ENCODE results near the gene SCARB2. TPM values are rescaled to one million over a fixed set of nuclear protein-coding genes. Genes with fewer than 3 reads are reported as not detected.

Gene SCARB2
- total and polyA plus RNA-seq, 2 of the 4 experiments (the other 2 are of a cell fraction), result 69.2 to 102 TPM

- no peak overlapping the region for H2AK5ac ChIP-seq (ENCODE audit: low read depth, low read length)
- no peak overlapping the region for H3K14ac ChIP-seq (replicated peaks; ENCODE audit: low read depth, low read length)
- intact Hi-C loops (cut with micrococcal nuclease) (loop anchor here (2.0 to 10.0 kb wide), 3 partner anchors 129 to 577 kb away; partner anchors contain the start of gene STBD1), dilution Hi-C loops (cut with HindIII; ENCODE audit: low sequenced_read_pairs, unreplicated experiment) (no loop called here), in situ Hi-C loops (cut with MboI; ENCODE audit: low sequenced_read_pairs) (no loop called here)
- H3K4me2 ChIP-seq (ENCODE audit: low read depth, low read length), result no peak overlapping the region
- peaks cover 5% of the 10 kb centered on the region; the same call in 1 of the 2 replicates for H4K20me1 ChIP-seq (ENCODE audit: insufficient read depth, low read length)
- H3K4me1 ChIP-seq (ENCODE audit: control insufficient read depth, insufficient read depth, low read length), result no peaks in the 10 kb centered on the region
- WGBS, 2 experiments (ENCODE audit: extremely low coverage in 2 of 2, insufficient read length in 1 of 2), result 86% methylated on average over 1 of the region's 2 CpGs; no CpG with 5 or more reads in 1 of the 2 experiments
- H3K9ac ChIP-seq (ENCODE audit: low read depth, low read length), result no peak overlapping the region
- H2AK9ac ChIP-seq (replicated peaks; ENCODE audit: low read depth, low read length, poor library complexity), result no peak overlapping the region
- H4K8ac ChIP-seq (ENCODE audit: low read depth in 2 of 2, low read length in 2 of 2), result no peak overlapping the region
- H3K18ac ChIP-seq (ENCODE audit: low read depth, low read length), result no peak overlapping the region
- POLR2A ChIA-PET (ENCODE audit: unreplicated experiment), result no interaction called here
- no peaks in the 10 kb centered on the region for H3K9me1 ChIP-seq (ENCODE audit: insufficient read depth, low read length)
- no peak overlapping the region for H3K4ac ChIP-seq (ENCODE audit: low read depth, low read length)
- H2BK120ac ChIP-seq (ENCODE audit: low read depth, low read length), result no peak overlapping the region
- H2AFZ ChIP-seq (replicated peaks; ENCODE audit: low read length, poor library complexity), result no peak overlapping the region
- no peak overlapping the region for H4K91ac ChIP-seq (ENCODE audit: insufficient read depth, low read depth, low read length)
- no peak overlapping the region for H2BK5ac ChIP-seq (ENCODE audit: low read depth, low read length, poor library complexity, severe bottlenecking)
- CTCF ChIA-PET, result no interaction called here
- no peak overlapping the region for H3K27ac ChIP-seq (ENCODE audit: insufficient read depth, low read length)
- H3K4me3 ChIP-seq (ENCODE audit: insufficient read depth, low read depth, low read length), result no peak overlapping the region
- no peak overlapping the region for H4K5ac ChIP-seq (ENCODE audit: low read depth, low read length)
- TF ChIP-seq, protein P1, sequence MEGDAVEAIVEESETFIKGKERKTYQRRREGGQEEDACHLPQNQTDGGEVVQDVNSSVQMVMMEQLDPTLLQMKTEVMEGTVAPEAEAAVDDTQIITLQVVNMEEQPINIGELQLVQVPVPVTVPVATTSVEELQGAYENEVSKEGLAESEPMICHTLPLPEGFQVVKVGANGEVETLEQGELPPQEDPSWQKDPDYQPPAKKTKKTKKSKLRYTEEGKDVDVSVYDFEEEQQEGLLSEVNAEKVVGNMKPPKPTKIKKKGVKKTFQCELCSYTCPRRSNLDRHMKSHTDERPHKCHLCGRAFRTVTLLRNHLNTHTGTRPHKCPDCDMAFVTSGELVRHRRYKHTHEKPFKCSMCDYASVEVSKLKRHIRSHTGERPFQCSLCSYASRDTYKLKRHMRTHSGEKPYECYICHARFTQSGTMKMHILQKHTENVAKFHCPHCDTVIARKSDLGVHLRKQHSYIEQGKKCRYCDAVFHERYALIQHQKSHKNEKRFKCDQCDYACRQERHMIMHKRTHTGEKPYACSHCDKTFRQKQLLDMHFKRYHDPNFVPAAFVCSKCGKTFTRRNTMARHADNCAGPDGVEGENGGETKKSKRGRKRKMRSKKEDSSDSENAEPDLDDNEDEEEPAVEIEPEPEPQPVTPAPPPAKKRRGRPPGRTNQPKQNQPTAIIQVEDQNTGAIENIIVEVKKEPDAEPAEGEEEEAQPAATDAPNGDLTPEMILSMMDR (conservative IDR thresholded peaks at IDR 0.05; ENCODE audit: low read depth, low read length), result no peak
- TF ChIP-seq CEBPB (IDR thresholded peaks at IDR 0.05; ENCODE audit: low read depth, low read length), result no peak
- TF ChIP-seq MAFK (IDR thresholded peaks at IDR 0.05; ENCODE audit: low read depth, low read length), result no peak
- TF ChIP-seq NFE2L2 (IDR thresholded peaks at IDR 0.05; ENCODE audit: low read depth, low read length), result no peak
- TF ChIP-seq CHD1 (IDR thresholded peaks at IDR 0.05; ENCODE audit: low read depth, low read length), result no peak
- TF ChIP-seq BHLHE40 (IDR thresholded peaks at IDR 0.05; ENCODE audit: low read depth, low read length), result no peak
- no peak for TF ChIP-seq RFX5 (IDR thresholded peaks at IDR 0.05; ENCODE audit: low read depth, low read length)
- TF ChIP-seq RCOR1 (IDR thresholded peaks at IDR 0.05; ENCODE audit: insufficient replicate concordance, low read length), result no peak
- TF ChIP-seq FOS (IDR thresholded peaks at IDR 0.05; ENCODE audit: low read depth, low read length), result no peak
- no peak for TF ChIP-seq SMC3 (IDR thresholded peaks at IDR 0.05; ENCODE audit: low read depth, low read length)
- TF ChIP-seq RAD21 (IDR thresholded peaks at IDR 0.05; ENCODE audit: low read length), result no peak
- H3K27me3 ChIP-seq (ENCODE audit: control insufficient read depth, insufficient read depth, low read length), result no peaks in the 10 kb centered on the region
- H2BK15ac ChIP-seq (ENCODE audit: low read depth, low read length), result no peak overlapping the region
- no peaks in the 10 kb centered on the region for H3K9me3 ChIP-seq (ENCODE audit: control insufficient read depth, insufficient read depth, low read length)
- no peak overlapping the region for H3K23ac ChIP-seq (ENCODE audit: low read depth, low read length)
- DNase-seq (no peak), ATAC-seq (ENCODE audit: low read depth) (no peak)
- BruUV-seq (replicated peaks), result no TSS peak
- H3K56ac ChIP-seq (ENCODE audit: extremely low read depth, insufficient read depth, low read length), result no peak overlapping the region
- peaks cover 14% of the 10 kb centered on the region for H3K36me3 ChIP-seq (ENCODE audit: control insufficient read depth, insufficient read depth, low read length)
- H3K79me1 ChIP-seq (ENCODE audit: low read depth in 1 of 2, low read length in 2 of 2), result peaks cover 16 to 30% of the 10 kb centered on the region in 2 experiments
- no peak overlapping the region for H2BK20ac ChIP-seq (ENCODE audit: low read depth, low read length)
Observed at GRCh38 chr4:76178296-76178695, 35.3 kb downstream of the SCARB2 start.
